H1 (cell line): Measurements from ENCODE around the gene NOD2. TPM values are rescaled to one million over a fixed set of nuclear protein-coding genes. Genes with fewer than 3 reads are reported as not detected.

Experiments
- CTCF ChIA-PET: fragments of 300-600 bp; sonication (Branson Sonifier 250); formaldehyde crosslinking; loops from one replicate; lab custom pipeline; 2021; ENCODE audit not compliant: partially characterized antibody; lab: Charles Lee
- POLR2A ChIA-PET: fragments of 300-600 bp; sonication (Branson Sonifier 250); formaldehyde crosslinking; loops from one replicate; lab custom pipeline; 2021; ENCODE audit warnings: inconsistent platforms; ENCODE audit not compliant: partially characterized antibody; lab: Charles Lee
- DNase-seq, 2 experiments: peaks; one replicate each; pipeline versions ENCODE4 v3.0.0 to v3.0.0-alpha.2; 2010 to 2022; ENCODE audit warnings: low spot score in 2 of 2, low read depth in 1 of 2, mixed read lengths in 1 of 2
- FAIRE-seq: peaks from 2 replicates; lab custom pipeline; 2011; peaks lifted over from hg19 to GRCh38; lab: Jason Lieb, UNC
- H2AFZ ChIP-seq: 2 replicates; pipeline ENCODE4 v1.8.1; 2012; ENCODE audit warnings: low read length, inconsistent platforms
- H2AK5ac ChIP-seq: 2 replicates; pipeline ENCODE4 v1.6.1; 2013; ENCODE audit warnings: low read depth, low read length
- H2BK120ac ChIP-seq: replicated peaks from 2 replicates; pipeline ENCODE3; 2013; ENCODE audit warnings: low read depth, low read length, inconsistent platforms
- H2BK12ac ChIP-seq: 2 replicates; pipeline ENCODE4 v1.6.1; 2013; ENCODE audit warnings: low read depth, low read length
- H2BK15ac ChIP-seq: 2 replicates; pipeline ENCODE4 v1.6.1; 2013; ENCODE audit warnings: low read length
- H2BK20ac ChIP-seq: 2 replicates; pipeline ENCODE4 v1.6.1; 2013; ENCODE audit warnings: low read length
- H2BK5ac ChIP-seq: 2 replicates; pipeline ENCODE4 v1.6.1; 2013; ENCODE audit warnings: low read depth, low read length
- H3K14ac ChIP-seq: 2 replicates; pipeline ENCODE4 v1.6.1; 2013; ENCODE audit warnings: inconsistent platforms; ENCODE audit not compliant: insufficient read length
- H3K18ac ChIP-seq: 2 replicates; pipeline ENCODE4 v1.6.1; 2013; ENCODE audit warnings: low read length; ENCODE audit errors: extremely low read depth
- H3K23ac ChIP-seq: 2 replicates; pipeline ENCODE4 v1.6.1; 2013; ENCODE audit warnings: inconsistent platforms; ENCODE audit not compliant: insufficient read length
- H3K23me2 ChIP-seq: 2 replicates; pipeline ENCODE4 v1.6.1; 2013; ENCODE audit warnings: low read depth, low read length
- H3K27ac ChIP-seq: 2 replicates; pipeline ENCODE4 v1.6.1; 2011; ENCODE audit warnings: low read depth, low read length, inconsistent platforms
- H3K27me3 ChIP-seq, 4 experiments: replicated peaks in 1 of 4; 1 replicate in 1 of 4; 2 replicates in 3 of 4; pipeline versions ENCODE4 v1.6.1 to v1.8.1; 2011 to 2013; ENCODE audit warnings: low read length in 3 of 4, mild to moderate bottlenecking in 3 of 4, inconsistent platforms in 2 of 4, mixed read lengths in 2 of 4, moderate library complexity in 1 of 4; ENCODE audit not compliant: control insufficient read depth in 3 of 4, insufficient read depth in 3 of 4; ENCODE audit errors: extremely low read depth in 1 of 4
- H3K36me3 ChIP-seq, 4 experiments: 2 replicates each; pipeline versions ENCODE4 v1.6.1 to v1.8.1; 2011 to 2013; ENCODE audit warnings: mild to moderate bottlenecking in 4 of 4, low read length in 3 of 4, moderate library complexity in 2 of 4, control low read depth in 1 of 4, inconsistent platforms in 1 of 4; ENCODE audit not compliant: insufficient read depth in 4 of 4, control insufficient read depth in 2 of 4
- H3K4ac ChIP-seq: replicated peaks from 2 replicates; pipeline ENCODE3; 2013; ENCODE audit warnings: low read length, low read depth, mixed read lengths, inconsistent platforms; ENCODE audit not compliant: insufficient read length
- H3K4me1 ChIP-seq, 4 experiments: replicated peaks in 1 of 4; 1 replicate in 1 of 4; 2 replicates in 3 of 4; pipeline versions ENCODE4 v1.6.1 to v1.8.1; 2011 to 2013; ENCODE audit warnings: low read length in 3 of 4, inconsistent platforms in 2 of 4, mixed read lengths in 1 of 4; ENCODE audit not compliant: insufficient read depth in 4 of 4, control insufficient read depth in 3 of 4
- H3K4me2 ChIP-seq, 2 experiments: 2 replicates each; pipeline versions ENCODE4 v1.6.1 to v1.8.1; 2011 to 2013; ENCODE audit warnings: low read depth in 2 of 2, low read length in 2 of 2, control low read depth in 1 of 2, inconsistent platforms in 1 of 2, mild to moderate bottlenecking in 1 of 2; ENCODE audit not compliant: insufficient read depth in 1 of 2
- H3K4me3 ChIP-seq, 4 experiments: fragments of 200-600, 300-600 bp in 1 of 4; sonication (generic), shearing (Covaris generic), sonication (Bioruptor Twin) in 1 of 4; 2 replicates each; pipeline versions ENCODE4 v1.5.1 to v1.8.1; 2011 to 2016; ENCODE audit warnings: low read length in 4 of 4, low read depth in 3 of 4, control low read depth in 2 of 4, inconsistent platforms in 2 of 4, mild to moderate bottlenecking in 2 of 4, mixed read lengths in 1 of 4, moderate library complexity in 1 of 4; ENCODE audit not compliant: insufficient read depth in 2 of 4; ENCODE audit errors: extremely low read depth in 1 of 4
- H3K56ac ChIP-seq: replicated peaks from 2 replicates; pipeline ENCODE3; 2013; ENCODE audit warnings: low read depth, mild to moderate bottlenecking, mixed read lengths, low read length, inconsistent platforms; ENCODE audit not compliant: insufficient read length
- H3K79me1 ChIP-seq: 2 replicates; pipeline ENCODE4 v1.6.1; 2013; ENCODE audit warnings: low read depth, low read length, control low read depth
- H3K79me2 ChIP-seq, 2 experiments: 2 replicates each; pipeline versions ENCODE4 v1.6.1 to v1.8.1; 2012 to 2013; ENCODE audit warnings: low read length in 2 of 2, mild to moderate bottlenecking in 2 of 2, inconsistent platforms in 1 of 2; ENCODE audit not compliant: insufficient read depth in 2 of 2, control insufficient read depth in 1 of 2
- H3K9ac ChIP-seq, 4 experiments: replicated peaks in 1 of 4; 1 replicate in 1 of 4; 2 replicates in 3 of 4; pipeline versions ENCODE4 v1.6.1 to v1.8.1; 2011 to 2013; ENCODE audit warnings: low read depth in 3 of 4, low read length in 3 of 4, control low read depth in 2 of 4, mild to moderate bottlenecking in 2 of 4, moderate library complexity in 2 of 4, inconsistent platforms in 1 of 4; ENCODE audit errors: extremely low read depth in 1 of 4
- H3K9me3 ChIP-seq, 2 experiments: 2 replicates each; pipeline versions ENCODE4 v1.6.1 to v1.8.1; 2012 to 2013; ENCODE audit warnings: mild to moderate bottlenecking in 2 of 2, moderate library complexity in 2 of 2, control low read depth in 1 of 2, inconsistent platforms in 1 of 2, low read depth in 1 of 2, low read length in 1 of 2, mixed read lengths in 1 of 2; ENCODE audit not compliant: insufficient read depth in 2 of 2
- H4K20me1 ChIP-seq, 2 experiments: replicated peaks in 1 of 2; 2 replicates each; pipeline versions ENCODE3 to v1.8.1; 2011 to 2013; ENCODE audit warnings: inconsistent platforms in 2 of 2, low read length in 2 of 2, mild to moderate bottlenecking in 1 of 2; ENCODE audit not compliant: insufficient read depth in 2 of 2, control insufficient read depth in 1 of 2
- H4K5ac ChIP-seq: 2 replicates; pipeline ENCODE4 v1.6.1; 2013; ENCODE audit warnings: low read length, low read depth, mixed read lengths, inconsistent platforms; ENCODE audit not compliant: insufficient read length
- H4K8ac ChIP-seq: 2 replicates; pipeline ENCODE4 v1.8.0; 2013; ENCODE audit warnings: mild to moderate bottlenecking, moderate library complexity, low read length, inconsistent platforms; ENCODE audit not compliant: insufficient read depth; ENCODE audit errors: extremely low read depth
- H4K91ac ChIP-seq: replicated peaks from 2 replicates; pipeline ENCODE3; 2013; ENCODE audit warnings: low read length, mixed read lengths, inconsistent platforms; ENCODE audit not compliant: insufficient read length
- ATF2 ChIP-seq: IDR thresholded peaks from 2 replicates; pipeline ENCODE4 v1.6.1; 2012; ENCODE audit warnings: low read length, inconsistent platforms
- BACH1 ChIP-seq: IDR thresholded peaks from 2 replicates; pipeline ENCODE4 v1.6.1; 2012; ENCODE audit warnings: low read length, improper control_type of control experiment
- CBX8 ChIP-seq: fragments of 300-800, 300-1000 bp; sonication (generic); IDR thresholded peaks from 2 replicates; pipeline ENCODE4 v1.7.1; 2016; ENCODE audit warnings: low read depth, low read length, borderline replicate concordance
- CEBPB ChIP-seq: IDR thresholded peaks from 2 replicates; pipeline ENCODE4 v1.6.1; 2012; ENCODE audit warnings: low read depth, low read length
- EP300 ChIP-seq, 2 experiments: IDR thresholded peaks; 1 replicate in 1 of 2; 2 replicates in 1 of 2; pipeline ENCODE4 v1.6.1; 2011 to 2012; ENCODE audit warnings: low read depth in 2 of 2, low read length in 2 of 2, mild to moderate bottlenecking in 2 of 2, borderline replicate concordance in 1 of 2, inconsistent platforms in 1 of 2, moderate library complexity in 1 of 2
- HDAC6 ChIP-seq: IDR thresholded peaks from one replicate; pipeline ENCODE4 v1.7.1; 2012; ENCODE audit warnings: low read depth, mild to moderate bottlenecking, inconsistent platforms, low read length, moderate library complexity
- RNF2 ChIP-seq: fragments of 200-900, 300-1000 bp; sonication (generic); IDR thresholded peaks from 2 replicates; pipeline ENCODE4 v1.7.1; 2016; ENCODE audit warnings: borderline replicate concordance, low read depth, mild to moderate bottlenecking, antibody characterized with exemption, low read length; ENCODE audit not compliant: poor library complexity, severe bottlenecking; ENCODE audit errors: missing control alignments
- SP1 ChIP-seq: IDR thresholded peaks from 2 replicates; pipeline ENCODE4 v1.6.1; 2011; ENCODE audit warnings: low read depth, low read length
- SP4 ChIP-seq: IDR thresholded peaks from 2 replicates; pipeline ENCODE4 v1.6.1; 2012; ENCODE audit warnings: low read length, inconsistent platforms
- SRF ChIP-seq: IDR thresholded peaks from 2 replicates; pipeline ENCODE4 v1.6.1; 2011; ENCODE audit warnings: mild to moderate bottlenecking, low read depth, low read length, moderate library complexity
- SUZ12 ChIP-seq: fragments of 200-600 bp; sonication (generic); IDR thresholded peaks from 2 replicates; pipeline ENCODE4 v1.6.1; 2012; ENCODE audit warnings: mild to moderate bottlenecking, inconsistent platforms, low read length, moderate library complexity, mixed read lengths
- TCF12 ChIP-seq: IDR thresholded peaks from 2 replicates; pipeline ENCODE4 v1.6.1; 2011; ENCODE audit warnings: low read depth, mild to moderate bottlenecking, low read length
- WGBS, 2 experiments: shearing (Covaris generic) in 1 of 2; methylation state at CpG; one replicate each; pipeline versions ENCODE4 v1.1.6 to v1.1.7; 2013 to 2015; ENCODE audit warnings: low lambda C conversion rate in 2 of 2, mixed read lengths in 2 of 2, inconsistent platforms in 1 of 2, low coverage in 1 of 2, missing lambda C conversion rate in 1 of 2; ENCODE audit not compliant: insufficient replicate concordance in 2 of 2, insufficient coverage in 1 of 2, insufficient read length in 1 of 2; ENCODE audit errors: extremely low coverage in 1 of 2, missing lambda C conversion rate in 1 of 2; 5-methylcytosine and 5-hydroxymethylcytosine counted together
- polyA plus RNA-seq, 7 experiments: library from polyadenylated mRNA; depleted of rRNA in 3 of 7; stranded (reverse) in 5 of 7; unstranded in 2 of 7; fragments of >200 nt in 5 of 7; fragments of 200-250 nt in 2 of 7; gene quantifications; 1 replicate in 5 of 7; 2 replicates in 1 of 7; 4 replicates in 1 of 7; pipeline versions ENCODE4 v1.2.1 to v1.2.3, GENCODE V29; 2011 to 2013; ENCODE audit warnings: missing spikeins in 2 of 7, mixed read lengths in 2 of 7
- total RNA-seq: library from RNA; stranded (reverse); fragmentation: NEBNext Ultra II Directional; extraction: Animal tissue kit (Norgen Biotek cat#: 25700); gene quantifications from 2 replicates; pipeline ENCODE4 v1.2.1, GENCODE V29; 2021

NOD2 gene
- total and polyA plus RNA-seq, 2 of the 8 experiments (the other 6 are each of a cell fraction or from before 2014, with no cell fraction given), result 0.37 to 0.42 TPM

- Histone ChIP-seq H4K20me1 (no peaks in the 10 kb centered on the region), H3K79me1 (no peaks in the 10 kb centered on the region)
- FAIRE-seq, result no peak
- no peak for TF ChIP-seq CEBPB
- no peak for TF ChIP-seq SUZ12
- no peak for TF ChIP-seq SRF
- TF ChIP-seq SP1, result no peak
- TF ChIP-seq HDAC6, result no peak
- no peak for TF ChIP-seq TCF12
- TF ChIP-seq CBX8, result no peak
- no peak for TF ChIP-seq ATF2
- TF ChIP-seq EP300 (IDR thresholded peaks at IDR 0.05; ENCODE audit: borderline replicate concordance in 1 of 2, low read depth in 2 of 2, low read length in 2 of 2), result no peak
- no peak for TF ChIP-seq BACH1
- TF ChIP-seq RNF2, result no peak
- no peak for TF ChIP-seq SP4
These were observed 44.1 kb downstream of the NOD2 start for GRCh38 chr16:50737420-50737959.

More at GRCh38 chr16:50737420-50737959, 44.1 kb downstream of the NOD2 start:
- Histone ChIP-seq H3K79me2 (no peaks in the 10 kb centered on the region), H4K8ac (no peak overlapping the region), H3K4me2 (no peak overlapping the region), H3K23me2 (no peaks in the 10 kb centered on the region), H3K36me3 (no peaks in the 10 kb centered on the region), H2BK12ac (no peak overlapping the region), H4K91ac (no peak overlapping the region), H3K56ac (no peak overlapping the region), H2BK20ac (no peak overlapping the region), H4K5ac (no peak overlapping the region), H3K14ac (no peak overlapping the region), H3K23ac (no peak overlapping the region), H3K4me1 (peaks cover 0 to 4% (median 2%) of the 10 kb centered on the region in 4 experiments; a peak in 4 of 7 replicates), H2AK5ac (no peak overlapping the region), H2BK15ac (no peak overlapping the region), H2AFZ (no peak overlapping the region), H3K4ac (no peak overlapping the region), H3K4me3 (no peak overlapping the region), H3K18ac (no peak overlapping the region), H3K9me3 (no peaks in the 10 kb centered on the region), H3K27ac (no peak overlapping the region), H2BK5ac (no peak overlapping the region), H2BK120ac (no peak overlapping the region), H3K27me3 (no peaks in the 10 kb centered on the region; a peak in 1 of 7 replicates), H3K9ac (no peak overlapping the region)
- ChIA-PET CTCF (interaction anchor here (1.8 to 3.4 kb wide), 3 partner anchors 67 to 71 kb away, joined by 4 to 16 read pairs (median 4); no protein-coding TSS in a partner anchor), POLR2A (no interaction called here)
- whole genome bisulfite sequencing, 2 experiments, result 100% methylated on average over 1 of the region's 1 CpG; no CpG with 5 or more reads in 1 of the 2 experiments
- no peak for DNase-seq
